IMR-90 (cell line): ENCODE results near the gene TMEM223. TPM values are rescaled to one million over a fixed set of nuclear protein-coding genes. Genes with fewer than 3 reads are reported as not detected.

Experiments used
- ATAC-seq: fragments of 200-7000 bp; cut with Tn5 transposase; 2 replicates; pipeline ENCODE4 v1.9.1; 2020; ENCODE audit warnings: low read depth, mild to moderate bottlenecking, moderate library complexity
- BruUV-seq: library from RNA; stranded (reverse); fragments of 400-500 nt; replicated peaks from 2 replicates; lab custom pipeline; 2021; lab: Mats Ljungman, UMichigan
- CTCF ChIA-PET: fragments of 300-600 bp; formaldehyde crosslinking; extraction: SDS; loops from one replicate; lab custom pipeline; 2021; ENCODE audit warnings: antibody characterized with exemption; lab: Yijun Ruan, JAX
- POLR2A ChIA-PET: fragments of 300-600 bp; sonication (Branson Sonifier 250); formaldehyde crosslinking; loops from one replicate; lab custom pipeline; 2022; ENCODE audit warnings: antibody characterized with exemption; ENCODE audit not compliant: unreplicated experiment; lab: Charles Lee
- DNase-seq: peaks from one replicate; pipeline ENCODE4 v3.0.0; 2013
- H2AFZ ChIP-seq: replicated peaks from 2 replicates; pipeline ENCODE3; 2013; ENCODE audit warnings: low read length, mild to moderate bottlenecking; ENCODE audit not compliant: poor library complexity
- H2AK5ac ChIP-seq: 2 replicates; pipeline ENCODE4 v1.6.1; 2013; ENCODE audit warnings: low read depth, low read length, inconsistent platforms
- H2AK9ac ChIP-seq: replicated peaks from 2 replicates; pipeline ENCODE3; 2013; ENCODE audit warnings: mild to moderate bottlenecking, low read depth, low read length, moderate library complexity; ENCODE audit not compliant: poor library complexity
- H2BK120ac ChIP-seq: 2 replicates; pipeline ENCODE4 v1.6.1; 2013; ENCODE audit warnings: low read depth, low read length, inconsistent platforms
- H2BK15ac ChIP-seq: 3 replicates; pipeline ENCODE4 v1.6.1; 2013; ENCODE audit warnings: low read depth, low read length, inconsistent platforms
- H2BK20ac ChIP-seq: 2 replicates; pipeline ENCODE4 v1.6.1; 2013; ENCODE audit warnings: low read depth, mild to moderate bottlenecking, inconsistent platforms, low read length, moderate library complexity
- H2BK5ac ChIP-seq: 2 replicates; pipeline ENCODE4 v1.6.1; 2013; ENCODE audit warnings: mild to moderate bottlenecking, low read depth, low read length, inconsistent platforms; ENCODE audit not compliant: poor library complexity, severe bottlenecking
- H3K14ac ChIP-seq: replicated peaks from 2 replicates; pipeline ENCODE4 v1.6.1; 2013; ENCODE audit warnings: low read depth, low read length, inconsistent platforms
- H3K18ac ChIP-seq: 2 replicates; pipeline ENCODE4 v1.6.1; 2013; ENCODE audit warnings: low read depth, low read length, control low read depth
- H3K23ac ChIP-seq: 2 replicates; pipeline ENCODE4 v1.6.1; 2013; ENCODE audit warnings: low read depth, low read length, inconsistent platforms
- H3K27ac ChIP-seq: 2 replicates; pipeline ENCODE4 v1.5.1; 2013; ENCODE audit warnings: mild to moderate bottlenecking, control low read depth, low read length; ENCODE audit not compliant: insufficient read depth
- H3K27me3 ChIP-seq: 2 replicates; pipeline ENCODE4 v1.6.1; 2013; ENCODE audit warnings: low read length; ENCODE audit not compliant: control insufficient read depth, insufficient read depth
- H3K36me3 ChIP-seq: 2 replicates; pipeline ENCODE4 v1.6.1; 2013; ENCODE audit warnings: low read length, mixed read lengths; ENCODE audit not compliant: control insufficient read depth, insufficient read depth
- H3K4ac ChIP-seq: 2 replicates; pipeline ENCODE4 v1.6.1; 2013; ENCODE audit warnings: low read depth, low read length, inconsistent platforms
- H3K4me1 ChIP-seq: 2 replicates; pipeline ENCODE4 v1.6.1; 2013; ENCODE audit warnings: low read length, mixed read lengths; ENCODE audit not compliant: control insufficient read depth, insufficient read depth
- H3K4me2 ChIP-seq: 2 replicates; pipeline ENCODE4 v1.6.1; 2013; ENCODE audit warnings: low read depth, mild to moderate bottlenecking, control low read depth, low read length, moderate library complexity
- H3K4me3 ChIP-seq: 2 replicates; pipeline ENCODE4 v1.5.1; 2013; ENCODE audit warnings: low read depth, mild to moderate bottlenecking, control low read depth, low read length, moderate library complexity; ENCODE audit not compliant: insufficient read depth
- H3K56ac ChIP-seq: 2 replicates; pipeline ENCODE4 v1.6.1; 2013; ENCODE audit warnings: low read length, inconsistent platforms; ENCODE audit not compliant: insufficient read depth; ENCODE audit errors: extremely low read depth
- H3K79me1 ChIP-seq, 2 experiments: 2 replicates each; pipeline ENCODE4 v1.6.1; 2013; ENCODE audit warnings: low read length in 2 of 2, inconsistent platforms in 1 of 2, low read depth in 1 of 2
- H3K9ac ChIP-seq: 2 replicates; pipeline ENCODE4 v1.6.1; 2013; ENCODE audit warnings: low read depth, low read length, control low read depth
- H3K9me1 ChIP-seq: 2 replicates; pipeline ENCODE4 v1.6.1; 2013; ENCODE audit warnings: low read length, inconsistent platforms; ENCODE audit not compliant: insufficient read depth
- H3K9me3 ChIP-seq: 2 replicates; pipeline ENCODE4 v1.6.1; 2013; ENCODE audit warnings: low read length; ENCODE audit not compliant: control insufficient read depth, insufficient read depth
- H4K20me1 ChIP-seq: 2 replicates; pipeline ENCODE4 v1.6.1; 2013; ENCODE audit warnings: low read length, inconsistent platforms; ENCODE audit not compliant: insufficient read depth
- H4K5ac ChIP-seq: 2 replicates; pipeline ENCODE4 v1.6.1; 2013; ENCODE audit warnings: mild to moderate bottlenecking, low read depth, low read length, control low read depth
- H4K8ac ChIP-seq, 2 experiments: 2 replicates each; pipeline ENCODE4 v1.6.1; 2013; ENCODE audit warnings: low read depth in 2 of 2, low read length in 2 of 2, control low read depth in 1 of 2, inconsistent platforms in 1 of 2
- H4K91ac ChIP-seq: 2 replicates; pipeline ENCODE4 v1.6.1; 2013; ENCODE audit warnings: low read depth, low read length, inconsistent platforms; ENCODE audit not compliant: insufficient read depth
- BHLHE40 ChIP-seq: fragments of 150-350 bp; IDR thresholded peaks from 2 replicates; pipeline ENCODE4 v1.6.1; 2016; ENCODE audit warnings: mild to moderate bottlenecking, low read depth, low read length
- CEBPB ChIP-seq: IDR thresholded peaks from 2 replicates; pipeline ENCODE4 v1.6.1; 2012; ENCODE audit warnings: low read depth, low read length, improper control_type of control experiment
- CHD1 ChIP-seq: IDR thresholded peaks from 2 replicates; pipeline ENCODE4 v1.6.1; 2012; ENCODE audit warnings: low read depth, low read length, improper control_type of control experiment
- CTCF ChIP-seq: conservative IDR thresholded peaks from 2 replicates; pipeline ENCODE4 v1.5.1; 2012; ENCODE audit warnings: mild to moderate bottlenecking, low read depth, low read length, improper control_type of control experiment
- ELK1 ChIP-seq: fragments of 150-350 bp; IDR thresholded peaks from 2 replicates; pipeline ENCODE4 v1.6.1; 2016; ENCODE audit warnings: low read depth, mild to moderate bottlenecking, low read length, moderate library complexity, borderline replicate concordance
- FOS ChIP-seq: fragments of 150-350 bp; IDR thresholded peaks from 2 replicates; pipeline ENCODE4 v1.6.1; 2016; ENCODE audit warnings: low read depth, low read length
- MAFK ChIP-seq: IDR thresholded peaks from 2 replicates; pipeline ENCODE4 v1.6.1; 2012; ENCODE audit warnings: low read depth, low read length, improper control_type of control experiment
- MAZ ChIP-seq: IDR thresholded peaks from 2 replicates; pipeline ENCODE4 v1.6.1; 2012; ENCODE audit warnings: low read depth, mild to moderate bottlenecking, low read length, improper control_type of control experiment, moderate library complexity, borderline replicate concordance
- MXI1 ChIP-seq: IDR thresholded peaks from 2 replicates; pipeline ENCODE4 v1.6.1; 2012; ENCODE audit warnings: low read depth, mild to moderate bottlenecking, low read length, moderate library complexity, borderline replicate concordance
- NFE2L2 ChIP-seq: fragments of 150-350 bp; IDR thresholded peaks from 2 replicates; pipeline ENCODE4 v1.6.1; 2016; ENCODE audit warnings: low read depth, mild to moderate bottlenecking, low read length
- POLR2A ChIP-seq: IDR thresholded peaks from 2 replicates; pipeline ENCODE4 v1.6.1; 2012; ENCODE audit warnings: mild to moderate bottlenecking, low read depth, low read length
- RAD21 ChIP-seq: IDR thresholded peaks from 2 replicates; pipeline ENCODE4 v1.6.1; 2012; ENCODE audit warnings: low read length, improper control_type of control experiment
- RCOR1 ChIP-seq: IDR thresholded peaks from 2 replicates; pipeline ENCODE4 v1.6.1; 2012; ENCODE audit warnings: mild to moderate bottlenecking, low read length, improper control_type of control experiment; ENCODE audit not compliant: insufficient replicate concordance
- RFX5 ChIP-seq: IDR thresholded peaks from 2 replicates; pipeline ENCODE4 v1.8.0; 2012; ENCODE audit warnings: low read depth, mild to moderate bottlenecking, low read length, moderate library complexity
- SMC3 ChIP-seq: fragments of 150-350 bp; IDR thresholded peaks from 2 replicates; pipeline ENCODE4 v1.6.1; 2016; ENCODE audit warnings: low read depth, mild to moderate bottlenecking, antibody characterized with exemption, low read length, moderate library complexity
- USF2 ChIP-seq: fragments of 150-350 bp; IDR thresholded peaks from 2 replicates; pipeline ENCODE4 v1.6.1; 2017; ENCODE audit warnings: mild to moderate bottlenecking, antibody characterized with exemption, low read length, low read depth
- WGBS, 2 experiments: methylation state at CpG; one replicate each; pipeline versions ENCODE4 v1.1.5 to v1.1.7; 2013; ENCODE audit warnings: missing lambda C conversion rate in 2 of 2; ENCODE audit not compliant: insufficient read length in 1 of 2; ENCODE audit errors: extremely low coverage in 2 of 2; 5-methylcytosine and 5-hydroxymethylcytosine counted together
- dilution Hi-C: fragments of 300-500 bp; cut with HindIII; formaldehyde crosslinking; loops from one replicate; pipeline ENCODE4 v1.14.3; 2018; ENCODE audit warnings: low sequenced_read_pairs; ENCODE audit not compliant: unreplicated experiment
- in situ Hi-C: fragments of 300-500 bp; cut with MboI; formaldehyde crosslinking; loops from 3 replicates; pipeline ENCODE4 v1.14.3; 2019; ENCODE audit warnings: low sequenced_read_pairs, inconsistent platforms, mixed read lengths
- intact Hi-C: fragments of 100-400 bp; cut with micrococcal nuclease; formaldehyde crosslinking; loops from 2 replicates; pipeline ENCODE4 v1.10.0; 2022
- polyA plus RNA-seq, 3 experiments: library from polyadenylated mRNA; depleted of rRNA; stranded (reverse); fragments of >200 nt; gene quantifications; 2 replicates each; pipeline ENCODE4 v1.2.3, GENCODE V29; 2012; ENCODE audit warnings: low replicate concordance in 1 of 3
- total RNA-seq: library from RNA; depleted of rRNA; stranded (reverse); fragments of >200 nt; gene quantifications from 2 replicates; pipeline ENCODE4 v1.2.3, GENCODE V29; 2012

TMEM223 gene
- total and polyA plus RNA-seq, 2 of the 4 experiments (the other 2 are of a cell fraction): 9.7 to 15.7 TPM

- H2AK9ac ChIP-seq: no peak overlapping the region
- no peak overlapping the region for H2AFZ ChIP-seq
- no peaks in the 10 kb centered on the region for H4K20me1 ChIP-seq
- no peak overlapping the region for H2BK5ac ChIP-seq
- no peaks in the 10 kb centered on the region for H3K9me3 ChIP-seq
- no peaks in the 10 kb centered on the region for H3K4me1 ChIP-seq
- dilution Hi-C loops (no loop called here), intact Hi-C loops (no loop called here), in situ Hi-C loops (no loop called here)
- no peak overlapping the region for H3K4me3 ChIP-seq
- DNase-seq (no peak), ATAC-seq (no peak)
- H4K8ac ChIP-seq: no peak overlapping the region
- WGBS, 2 experiments: no CpG with 5 or more reads among the region's 8 CpGs
- no peak overlapping the region for H4K5ac ChIP-seq
- no peak overlapping the region for H2BK20ac ChIP-seq
- H3K56ac ChIP-seq: no peak overlapping the region
- H3K79me1 ChIP-seq: peaks cover 0 to 3% of the 10 kb centered on the region in 2 experiments; a peak in 2 of 4 replicates
- BruUV-seq: no TSS peak
- no peak for TF ChIP-seq MAFK
- no peak for TF ChIP-seq MAZ
- no peak for TF ChIP-seq RAD21
- no peak for TF ChIP-seq MXI1
- TF ChIP-seq SMC3: no peak
- TF ChIP-seq CHD1: no peak
- TF ChIP-seq RCOR1: no peak
- TF ChIP-seq POLR2A: no peak
- no peak for TF ChIP-seq ELK1
- no peak for TF ChIP-seq FOS
- no peak for TF ChIP-seq CTCF
- TF ChIP-seq RFX5: no peak
- TF ChIP-seq NFE2L2: no peak
- TF ChIP-seq USF2: no peak
- no peak for TF ChIP-seq BHLHE40
- TF ChIP-seq CEBPB: no peak
- H3K23ac ChIP-seq: no peak overlapping the region
- no peak overlapping the region for H3K14ac ChIP-seq
- no peak overlapping the region for H3K4ac ChIP-seq
- H3K27ac ChIP-seq: no peak overlapping the region
- POLR2A ChIA-PET: no interaction called here
- no peak overlapping the region for H3K9ac ChIP-seq
- no peaks in the 10 kb centered on the region for H3K27me3 ChIP-seq
- CTCF ChIA-PET: interaction anchor here (0.6 to 0.9 kb wide), 3 partner anchors 10 to 30 kb away, joined by 3 read pairs; no protein-coding TSS in a partner anchor
- no peak overlapping the region for H4K91ac ChIP-seq
- no peak overlapping the region for H3K18ac ChIP-seq
- peaks cover 51% of the 10 kb centered on the region for H3K36me3 ChIP-seq
- H2AK5ac ChIP-seq: no peak overlapping the region
- no peak overlapping the region for H3K4me2 ChIP-seq
- H3K9me1 ChIP-seq: no peaks in the 10 kb centered on the region
- no peak overlapping the region for H2BK120ac ChIP-seq
- no peak overlapping the region for H2BK15ac ChIP-seq
These were observed 24.8 kb upstream of the TMEM223 start for GRCh38 chr11:62816557-62816956.
